Dendritic cell treated with granulocyte-macrophage colony-stimulating factor and Interleukin-4, amounts not matched to agents 40 ng/mL and 50 ng/mL, for 4 days (primary cell): ENCODE results near the gene TSC2.
"Not testable (repeated sequence)": the region's sequence is repeated elsewhere in the genome, so short reads cannot be mapped to it uniquely, and the experiment has no call there.

Experiments used
- H3K27ac Mint-ChIP-seq: one replicate; pipeline ENCODE4 v1.8.0; 2022; ENCODE audit warnings: mild to moderate bottlenecking, mixed read lengths
- H3K27me3 Mint-ChIP-seq: one replicate; pipeline ENCODE4 v1.8.0; 2022; ENCODE audit warnings: mild to moderate bottlenecking, mixed read lengths
- H3K36me3 Mint-ChIP-seq: one replicate; pipeline ENCODE4 v1.8.0; 2022; ENCODE audit warnings: low read depth, mixed read lengths
- H3K4me1 Mint-ChIP-seq: one replicate; pipeline ENCODE4 v1.8.0; 2022; ENCODE audit warnings: low read depth, mixed read lengths
- H3K4me3 Mint-ChIP-seq: one replicate; pipeline ENCODE4 v1.8.0; 2022; ENCODE audit warnings: mild to moderate bottlenecking, moderate library complexity, mixed read lengths
- H3K9me3 Mint-ChIP-seq: one replicate; pipeline ENCODE4 v1.8.0; 2022; ENCODE audit warnings: mixed read lengths
- intact Hi-C: fragments of 100-400 bp; cut with micrococcal nuclease; formaldehyde crosslinking; loops from one replicate; pipeline ENCODE4 v1.15.0; 2022

TSC2 gene

DNA sequence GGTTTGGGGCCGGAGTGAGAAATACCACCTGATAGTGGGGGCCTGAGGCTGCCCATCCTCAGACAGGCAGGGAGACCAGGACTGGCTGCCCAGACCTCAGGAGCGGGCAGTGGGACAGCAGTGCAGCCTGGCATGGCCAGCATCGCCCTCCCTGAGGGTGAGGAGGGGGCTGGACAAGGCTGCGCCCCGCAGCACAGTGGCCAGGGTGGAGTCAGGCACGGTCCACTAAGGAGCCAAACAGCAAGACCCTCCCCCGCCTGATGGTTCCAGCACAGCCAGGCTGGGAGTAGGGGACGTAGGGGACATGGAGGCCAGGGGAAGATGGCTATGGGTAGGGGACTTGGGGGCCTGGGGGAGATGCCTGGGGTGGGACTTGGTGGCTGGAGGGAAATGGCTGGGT lies 41.5 kb upstream of the TSC2 start:
- no peaks in the 10 kb centered on the region for H3K9me3 Mint-ChIP-seq
- H3K4me1 Mint-ChIP-seq, result peaks cover 59% of the 10 kb centered on the region
- intact Hi-C loops, result no loop called here
- no peak overlapping the region for H3K4me3 Mint-ChIP-seq
- H3K36me3 Mint-ChIP-seq, result peaks cover 63% of the 10 kb centered on the region
- H3K27ac Mint-ChIP-seq, result peak overlapping the region; percentile 40
- peaks cover 2% of the 10 kb centered on the region for H3K27me3 Mint-ChIP-seq

DNA sequence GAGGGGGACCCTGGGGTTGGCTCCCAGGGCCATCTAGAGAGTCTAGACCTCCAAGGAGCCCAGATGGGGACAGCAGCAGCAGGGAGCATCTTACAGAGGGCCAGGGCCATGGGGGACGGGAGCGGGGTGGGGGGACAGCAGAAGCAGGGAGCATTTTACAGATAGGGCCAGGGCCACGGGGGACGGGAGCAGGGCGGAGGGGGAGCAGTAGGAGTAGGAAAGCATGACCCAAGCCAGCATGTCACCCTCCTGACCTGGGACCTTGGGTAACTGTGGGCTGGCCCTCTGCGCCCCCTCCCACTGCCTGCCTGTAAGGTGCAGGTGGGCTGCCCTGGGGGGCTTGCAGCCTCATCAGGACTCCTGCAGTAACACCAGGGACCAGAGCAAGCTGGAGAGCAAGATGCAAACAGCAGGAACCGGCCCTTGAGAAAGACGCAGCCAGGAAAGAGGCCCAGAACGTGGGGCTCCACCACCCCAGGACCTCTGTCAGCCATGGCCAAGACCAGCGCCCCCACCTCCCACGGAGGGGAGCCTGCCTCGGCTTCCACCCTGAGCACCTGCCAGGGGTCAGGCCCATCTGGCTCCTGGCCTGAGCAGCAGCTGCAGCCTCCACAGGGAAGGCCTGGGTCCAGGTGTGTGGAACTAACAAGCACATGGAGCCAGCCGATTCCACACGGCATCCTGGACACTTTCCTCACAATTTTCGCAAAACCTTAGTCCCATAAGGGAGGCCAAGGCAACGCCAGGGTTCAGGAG lies 40.5 kb upstream of the TSC2 start:
- Mint-ChIP-seq H3K9me3 (no peaks in the 10 kb centered on the region), H3K36me3 (peaks cover 53% of the 10 kb centered on the region), H3K4me3 (peak overlapping the region; percentile 81), H3K4me1 (peaks cover 59% of the 10 kb centered on the region), H3K27me3 (peaks cover 2% of the 10 kb centered on the region), H3K27ac (peak overlapping the region; percentile 73)
- intact Hi-C loops, result no loop called here

- Mint-ChIP-seq H3K4me1 (peaks cover 59% of the 10 kb centered on the region), H3K9me3 (no peaks in the 10 kb centered on the region), H3K27me3 (peaks cover 2% of the 10 kb centered on the region), H3K27ac (peak overlapping the region; percentile 73), H3K36me3 (peaks cover 45% of the 10 kb centered on the region), H3K4me3 (peak overlapping the region; percentile 81)
- intact Hi-C loops, result no loop called here
Observed at GRCh38 chr16:2008009-2008526, 39.7 kb upstream of the TSC2 start.

- H3K4me1 Mint-ChIP-seq, result peaks cover 59% of the 10 kb centered on the region
- peaks cover 2% of the 10 kb centered on the region for H3K27me3 Mint-ChIP-seq
- H3K27ac Mint-ChIP-seq, result peak overlapping the region; percentile 73
- H3K36me3 Mint-ChIP-seq, result peaks cover 40% of the 10 kb centered on the region
- peak overlapping the region; percentile 81 for H3K4me3 Mint-ChIP-seq
- no peaks in the 10 kb centered on the region for H3K9me3 Mint-ChIP-seq
- intact Hi-C loops, result no loop called here
Observed at GRCh38 chr16:2008631-2009163, 39.1 kb upstream of the TSC2 start.

GRCh38 chr16:2009164-2009711 lies 38.5 kb upstream of the TSC2 start:
- Mint-ChIP-seq H3K27ac (peak overlapping the region; percentile 92), H3K27me3 (peaks cover 2% of the 10 kb centered on the region), H3K9me3 (no peaks in the 10 kb centered on the region), H3K4me1 (peaks cover 55% of the 10 kb centered on the region), H3K36me3 (peaks cover 40% of the 10 kb centered on the region), H3K4me3 (peak overlapping the region; percentile 81)
- intact Hi-C loops, result no loop called here

- H3K9me3 Mint-ChIP-seq, result no peaks in the 10 kb centered on the region
- H3K4me3 Mint-ChIP-seq, result peak within 1 kb of the TSS; percentile 81
- H3K27me3 Mint-ChIP-seq, result peaks cover 2% of the 10 kb centered on the region
- peaks cover 48% of the 10 kb centered on the region for H3K4me1 Mint-ChIP-seq
- peaks cover 33% of the 10 kb centered on the region for H3K36me3 Mint-ChIP-seq
- intact Hi-C loops, result no loop called here
- peak within 1 kb of the TSS; percentile 92 for H3K27ac Mint-ChIP-seq
Observed at GRCh38 chr16:2009791-2010510, 37.8 kb upstream of the TSC2 start, which contains the start of gene ZNF598. Gene ZNF598, minus strand, starts transcription at chr16:2009821.

DNA sequence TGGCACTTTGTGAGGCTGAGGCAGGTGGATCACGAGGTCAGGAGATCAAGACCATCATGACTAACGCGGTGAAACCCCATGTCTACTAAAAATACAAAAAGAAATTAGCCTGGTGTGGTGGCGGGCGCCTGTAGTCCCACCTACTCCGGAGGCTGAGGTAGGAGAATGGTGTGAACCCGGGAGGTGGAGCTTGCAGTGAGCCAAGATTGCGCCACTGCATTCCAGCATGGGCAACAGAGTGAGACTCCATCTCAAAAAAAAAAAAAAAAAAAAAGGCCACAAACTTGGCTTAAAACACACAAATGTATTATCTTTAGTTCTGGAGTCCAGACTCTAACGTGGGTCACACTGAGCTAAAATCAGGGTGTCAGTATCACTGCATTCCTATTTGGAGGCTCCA lies 36.1 kb upstream of the TSC2 start:
- peaks cover 17% of the 10 kb centered on the region for H3K36me3 Mint-ChIP-seq
- peaks cover 40% of the 10 kb centered on the region for H3K4me1 Mint-ChIP-seq
- H3K9me3 Mint-ChIP-seq, H3K4me3 Mint-ChIP-seq, H3K27me3 Mint-ChIP-seq, H3K27ac Mint-ChIP-seq, intact Hi-C loops: not testable (repeated sequence)

DNA sequence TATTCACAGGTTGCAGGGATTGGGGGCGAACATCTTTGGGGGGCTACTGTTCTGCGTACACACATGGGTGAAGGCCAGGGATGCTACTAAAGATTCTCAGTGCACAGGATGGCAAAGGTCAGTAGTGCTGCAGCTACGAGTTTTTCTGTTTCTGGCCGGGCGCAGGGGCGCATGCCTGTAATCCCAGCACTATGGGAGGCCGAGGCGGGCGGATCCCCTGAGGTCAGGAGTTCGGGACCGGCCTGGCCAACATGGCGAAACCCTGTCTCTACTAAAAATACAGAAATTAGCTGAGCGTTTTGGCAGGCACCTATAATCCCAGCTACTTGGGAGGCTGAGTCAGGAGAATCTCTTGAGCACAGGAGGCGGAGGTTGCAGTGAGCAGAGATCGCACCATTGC lies 34.3 kb upstream of the TSC2 start:
- no peak overlapping the region for H3K4me3 Mint-ChIP-seq
- peaks cover under 1% of the 10 kb centered on the region for H3K36me3 Mint-ChIP-seq
- peaks cover 22% of the 10 kb centered on the region for H3K4me1 Mint-ChIP-seq
- H3K27me3 Mint-ChIP-seq, result peaks cover 15% of the 10 kb centered on the region
- intact Hi-C loops, result no loop called here
- H3K9me3 Mint-ChIP-seq, result no peaks in the 10 kb centered on the region
- no peak overlapping the region for H3K27ac Mint-ChIP-seq

DNA sequence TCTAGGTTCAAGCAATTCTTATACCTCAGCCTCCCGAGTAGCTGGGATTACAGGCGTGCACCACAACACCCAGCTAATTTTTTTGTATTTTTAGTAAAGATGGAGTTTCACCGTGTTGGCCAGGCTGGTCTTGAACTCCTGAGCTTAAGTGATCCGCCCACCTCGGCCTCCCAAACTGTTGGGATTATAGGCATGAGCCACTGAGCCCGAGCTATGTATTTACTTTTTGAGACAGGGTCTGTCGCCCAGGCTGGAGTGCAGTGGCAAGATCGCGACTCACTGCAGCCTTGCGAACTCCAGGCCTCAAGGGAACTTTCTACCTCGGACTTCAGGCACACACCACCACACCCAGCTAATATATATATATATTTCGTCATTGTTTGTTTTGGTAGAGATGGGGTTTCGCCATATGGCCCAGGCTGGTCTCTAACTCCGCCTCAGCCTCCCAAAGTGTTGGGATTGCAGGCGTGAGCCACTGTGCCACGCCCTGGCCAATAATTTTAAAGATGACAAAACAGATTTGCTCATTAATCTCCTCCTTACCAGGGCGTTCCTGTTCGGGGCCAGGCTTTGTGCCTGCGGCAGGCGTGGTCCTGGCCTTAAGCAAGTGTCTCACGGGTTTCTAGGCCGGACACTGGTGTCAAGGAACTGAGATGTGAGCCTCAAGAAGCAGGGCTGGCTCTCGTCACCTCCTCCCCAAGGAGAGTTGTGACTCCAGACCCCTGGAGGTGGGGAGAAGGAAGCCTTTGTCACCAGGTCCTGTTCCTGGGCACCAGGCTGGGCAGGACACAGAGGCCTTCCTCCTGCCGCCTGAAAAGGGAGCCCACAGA lies 32.5 kb upstream of the TSC2 start:
- H3K9me3 Mint-ChIP-seq, result no peaks in the 10 kb centered on the region
- peaks cover 32% of the 10 kb centered on the region for H3K27me3 Mint-ChIP-seq
- H3K36me3 Mint-ChIP-seq, result no peaks in the 10 kb centered on the region
- H3K27ac Mint-ChIP-seq, result peak overlapping the region; percentile 57
- H3K4me3 Mint-ChIP-seq, result no peak overlapping the region
- intact Hi-C loops, result no loop called here
- peaks cover 18% of the 10 kb centered on the region for H3K4me1 Mint-ChIP-seq

DNA sequence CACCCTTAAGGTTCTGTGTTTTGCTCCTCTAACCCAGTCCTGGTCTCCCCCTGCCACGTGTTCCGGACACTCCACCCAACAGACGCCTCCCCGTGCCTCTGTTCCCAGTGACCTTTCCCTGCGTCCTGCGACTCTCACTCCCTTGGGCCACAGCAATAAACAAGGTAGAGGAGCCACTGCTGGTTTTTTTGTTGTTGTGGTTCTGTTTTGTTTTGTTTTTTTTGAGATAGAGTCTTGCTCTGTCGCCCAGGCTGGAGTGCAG lies 31.9 kb upstream of the TSC2 start:
- H3K27ac Mint-ChIP-seq, result peak overlapping the region; percentile 57
- H3K4me3 Mint-ChIP-seq, result no peak overlapping the region
- intact Hi-C loops, result no loop called here
- peaks cover 37% of the 10 kb centered on the region for H3K27me3 Mint-ChIP-seq
- no peaks in the 10 kb centered on the region for H3K36me3 Mint-ChIP-seq
- H3K4me1 Mint-ChIP-seq, result peaks cover 20% of the 10 kb centered on the region
- no peaks in the 10 kb centered on the region for H3K9me3 Mint-ChIP-seq

GRCh38 chr16:2016407-2016922 lies 31.3 kb upstream of the TSC2 start:
- H3K4me1 Mint-ChIP-seq, result peaks cover 20% of the 10 kb centered on the region
- H3K27ac Mint-ChIP-seq, result peak overlapping the region; percentile 57
- no peaks in the 10 kb centered on the region for H3K36me3 Mint-ChIP-seq
- peaks cover 43% of the 10 kb centered on the region for H3K27me3 Mint-ChIP-seq
- intact Hi-C loops, result no loop called here
- no peaks in the 10 kb centered on the region for H3K9me3 Mint-ChIP-seq
- H3K4me3 Mint-ChIP-seq, result no peak overlapping the region

- no peaks in the 10 kb centered on the region for H3K36me3 Mint-ChIP-seq
- H3K9me3 Mint-ChIP-seq, result no peaks in the 10 kb centered on the region
- H3K27me3 Mint-ChIP-seq, result peaks cover 61% of the 10 kb centered on the region
- no peak within 1 kb of the TSS for H3K27ac Mint-ChIP-seq
- intact Hi-C loops, result no loop called here
- peak within 1 kb of the TSS; percentile 35 for H3K4me3 Mint-ChIP-seq
- H3K4me1 Mint-ChIP-seq, result peaks cover 42% of the 10 kb centered on the region
Observed at GRCh38 chr16:2019518-2019920, 28.3 kb upstream of the TSC2 start, which contains the start of gene NPW. Gene NPW, plus strand, starts transcription at chr16:2019785.
